Endothelial cell of umbilical vein (primary cell): ENCODE results near the gene ZNF628. TPM values are rescaled to one million over a fixed set of nuclear protein-coding genes. Genes with fewer than 3 reads are reported as not detected.

Experiments used
- BruUV-seq: library from RNA; stranded (reverse); fragments of 400-500 nt; replicated peaks from 2 replicates; lab custom pipeline; 2021; lab: Mats Ljungman, UMichigan
- CTCF ChIA-PET: fragments of 300-600, 350-600 bp; sonication (Branson Sonifier 250); formaldehyde crosslinking; loops from one replicate; lab custom pipeline; 2021; ENCODE audit warnings: antibody characterized with exemption, inconsistent platforms; lab: Charles Lee
- POLR2A ChIA-PET: fragments of 300-600, 350-600 bp; sonication (Branson Sonifier 250); formaldehyde crosslinking; loops from one replicate; lab custom pipeline; 2021; ENCODE audit warnings: antibody characterized with exemption, inconsistent platforms; lab: Charles Lee
- DNase-seq: peaks from one replicate; pipeline ENCODE4 v3.0.0-alpha.2; 2011; ENCODE audit warnings: low read depth, low spot score
- FAIRE-seq: peaks from 2 replicates; lab custom pipeline; 2011; peaks lifted over from hg19 to GRCh38; lab: Jason Lieb, UNC
- H2AFZ ChIP-seq: 2 replicates; pipeline ENCODE4 v1.6.0; 2012; ENCODE audit warnings: low read depth, low read length, control low read depth, inconsistent platforms
- H3K27ac ChIP-seq: 2 replicates; pipeline ENCODE4 v1.5.1; 2011; ENCODE audit warnings: low read depth, mild to moderate bottlenecking, control low read depth, low read length, moderate library complexity; ENCODE audit not compliant: insufficient read depth
- H3K27me3 ChIP-seq, 2 experiments: 2 replicates each; pipeline versions ENCODE4 v1.6.0 to v1.6.1; 2011; ENCODE audit warnings: low read length in 2 of 2, mixed read lengths in 1 of 2; ENCODE audit not compliant: control insufficient read depth in 2 of 2, insufficient read depth in 2 of 2
- H3K36me3 ChIP-seq, 2 experiments: 2 replicates in 1 of 2; 3 replicates in 1 of 2; pipeline ENCODE4 v1.5.1; 2011; ENCODE audit warnings: low read length in 2 of 2, mild to moderate bottlenecking in 1 of 2, moderate library complexity in 1 of 2; ENCODE audit not compliant: control insufficient read depth in 2 of 2, insufficient read depth in 2 of 2; ENCODE audit errors: extremely low read depth in 1 of 2
- H3K4me1 ChIP-seq: 3 replicates; pipeline ENCODE4 v1.5.1; 2011; ENCODE audit warnings: mild to moderate bottlenecking, low read length; ENCODE audit not compliant: control insufficient read depth, insufficient read depth; ENCODE audit errors: extremely low read depth
- H3K4me2 ChIP-seq: 2 replicates; pipeline ENCODE4 v1.6.1; 2011; ENCODE audit warnings: low read length, control low read depth, mixed read lengths; ENCODE audit not compliant: insufficient read depth
- H3K4me3 ChIP-seq, 3 experiments: fragments of 200-600 bp in 1 of 3; sonication (generic), shearing (Covaris generic) in 1 of 3; replicated peaks in 1 of 3; 2 replicates each; pipeline ENCODE4 v1.5.1; 2011 to 2016; ENCODE audit warnings: control low read depth in 3 of 3, low read length in 3 of 3, mild to moderate bottlenecking in 2 of 3, inconsistent platforms in 1 of 3, low read depth in 1 of 3, moderate library complexity in 1 of 3; ENCODE audit not compliant: insufficient read depth in 1 of 3
- H3K79me2 ChIP-seq: 2 replicates; pipeline ENCODE4 v1.6.0; 2012; ENCODE audit warnings: low read length, inconsistent platforms; ENCODE audit not compliant: control insufficient read depth, insufficient read depth
- H3K9ac ChIP-seq: replicated peaks from 2 replicates; pipeline ENCODE3; 2011; ENCODE audit warnings: low read length, control low read depth; ENCODE audit not compliant: insufficient read depth; ENCODE audit errors: extremely low read depth
- H3K9me1 ChIP-seq: replicated peaks from 3 replicates; pipeline ENCODE4 v1.6.0; 2011; ENCODE audit warnings: mild to moderate bottlenecking, low read length; ENCODE audit not compliant: control insufficient read depth, insufficient read depth; ENCODE audit errors: extremely low read depth
- H3K9me3 ChIP-seq: replicated peaks from 2 replicates; pipeline ENCODE4 v1.5.1; 2012; ENCODE audit warnings: low read length, inconsistent platforms; ENCODE audit not compliant: control insufficient read depth, insufficient read depth
- H4K20me1 ChIP-seq: replicated peaks from 2 replicates; pipeline ENCODE3; 2011; ENCODE audit warnings: mild to moderate bottlenecking, low read length; ENCODE audit not compliant: control insufficient read depth, insufficient read depth; ENCODE audit errors: extremely low read depth
- CTCF ChIP-seq, 2 donors: IDR thresholded peaks; 1 replicate in 1 of 2; 2 replicates in 1 of 2; pipeline ENCODE4 v1.5.1; 2011; ENCODE audit warnings: low read length in 2 of 2, mild to moderate bottlenecking in 2 of 2, moderate library complexity in 2 of 2, control low read depth in 1 of 2, inconsistent platforms in 1 of 2, low read depth in 1 of 2; ENCODE audit not compliant: insufficient read depth in 1 of 2; ENCODE audit errors: extremely low read depth in 1 of 2
- EZH2 ChIP-seq: IDR thresholded peaks from 2 replicates; pipeline ENCODE4 v1.6.1; 2012; ENCODE audit warnings: borderline replicate concordance, low read depth, mild to moderate bottlenecking, moderate library complexity, low read length, inconsistent platforms; ENCODE audit not compliant: severe bottlenecking
- FOS ChIP-seq: IDR thresholded peaks from 2 replicates; pipeline ENCODE4 v1.6.1; 2011; ENCODE audit warnings: mild to moderate bottlenecking, low read length, moderate library complexity, borderline replicate concordance; ENCODE audit not compliant: insufficient read depth
- POLR2A ChIP-seq: IDR thresholded peaks from 2 replicates; pipeline ENCODE4 v1.6.1; 2012; ENCODE audit warnings: low read depth, mild to moderate bottlenecking, control low read depth, low read length
- POLR2AphosphoS5 ChIP-seq: IDR thresholded peaks from 2 replicates; pipeline ENCODE4 v1.6.1; 2012; ENCODE audit warnings: low read depth, mild to moderate bottlenecking, control low read depth, low read length, moderate library complexity; ENCODE audit not compliant: insufficient read depth
- dilution Hi-C: fragments of 300-500 bp; cut with MboI; formaldehyde crosslinking; loops from one replicate; pipeline ENCODE4 v1.15.0; 2019; ENCODE audit warnings: low sequenced_read_pairs; ENCODE audit not compliant: extremely low pct_ligation_motif_present
- intact Hi-C: fragments of 100-400 bp; cut with micrococcal nuclease; formaldehyde crosslinking; loops from one replicate; pipeline ENCODE4 v1.10.0; 2022
- polyA plus RNA-seq, 4 experiments: library from polyadenylated mRNA; depleted of rRNA in 3 of 4; stranded (reverse) in 3 of 4; unstranded in 1 of 4; fragments of >200 nt; gene quantifications; 2 replicates each; pipeline versions ENCODE4 v1.2.1 to v1.2.3, GENCODE V29; 2011 to 2012; ENCODE audit warnings: missing spikeins in 1 of 4
- total RNA-seq: library from RNA; stranded (reverse); gene quantifications from 2 replicates; pipeline ENCODE4 v1.2.3, GENCODE V29; 2021

Gene ZNF628
- total and polyA plus RNA-seq, 2 donors (not counting 3 experiments of a cell fraction or from before 2014, with no cell fraction given), result 2.0 to 10.4 TPM

- Histone ChIP-seq H4K20me1 (no peaks in the 10 kb centered on the region), H3K4me1 (no peaks in the 10 kb centered on the region), H3K9ac (no peak overlapping the region), H3K4me2 (no peak overlapping the region), H3K79me2 (no peaks in the 10 kb centered on the region), H3K9me1 (no peaks in the 10 kb centered on the region), H3K4me3 (no peak overlapping the region), H3K27me3 (peaks cover 11 to 21% of the 10 kb centered on the region in 2 experiments), H3K27ac (no peak overlapping the region), H2AFZ (no peak overlapping the region), H3K9me3 (no peaks in the 10 kb centered on the region), H3K36me3 (peaks cover 0 to 3% of the 10 kb centered on the region in 2 experiments)
- ChIA-PET POLR2A (no interaction called here), CTCF (interaction anchor here (1.1 to 1.8 kb wide), 8 partner anchors 9 to 312 kb away, joined by 3 to 27 read pairs (median 4); partner anchors contain the start of gene ISOC2)
- FAIRE-seq (peak; percentile 47), DNase-seq (peak; percentile 59)
- intact Hi-C loops (no loop called here), dilution Hi-C loops (no loop called here)
- no peak for TF ChIP-seq CTCF (IDR thresholded peaks at IDR 0.05; ENCODE audit: extremely low read depth in 1 of 2, insufficient read depth in 1 of 2, low read depth in 1 of 2, low read length in 2 of 2)
- BruUV-seq, result no TSS peak
Observed at GRCh38 chr19:55452749-55453346, 23.6 kb upstream of the ZNF628 start.

DNA sequence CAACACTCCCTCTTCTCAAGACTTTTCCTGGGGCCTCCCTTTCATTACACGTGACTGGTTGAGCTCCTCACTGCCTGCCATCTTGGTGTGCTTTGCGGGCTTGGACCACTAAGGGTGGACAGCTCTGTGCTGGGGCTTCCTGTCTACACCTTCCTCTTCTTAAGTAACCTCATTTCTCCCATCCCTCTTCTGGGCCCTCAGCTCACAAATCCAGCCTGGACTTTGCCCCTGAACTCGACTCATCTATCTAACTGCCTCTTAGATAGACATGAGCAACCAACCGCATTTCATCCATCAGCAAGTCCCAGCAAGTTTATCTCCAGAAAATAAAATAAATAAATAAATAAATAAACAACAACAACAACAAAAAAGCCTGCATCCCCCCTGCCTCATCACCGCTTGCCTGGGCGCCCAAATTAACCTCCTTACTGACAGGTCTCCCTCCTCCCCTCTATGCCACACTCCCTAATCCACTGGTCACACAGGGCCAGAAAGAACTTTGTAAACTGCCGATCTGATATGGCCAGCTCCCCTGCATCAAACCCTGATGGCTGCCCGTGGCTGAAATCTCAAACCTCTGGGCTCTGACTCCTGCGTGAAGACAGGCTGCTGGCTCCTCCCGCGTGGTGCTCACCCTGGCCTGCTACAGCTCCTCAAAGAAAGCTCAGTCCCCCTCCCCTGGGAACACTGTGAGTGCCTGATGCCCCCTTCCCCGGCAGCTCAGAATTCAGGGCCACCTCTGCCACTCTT, 22.7 kb upstream of the ZNF628 start:
- H2AFZ ChIP-seq, result no peak overlapping the region
- H3K79me2 ChIP-seq, result no peaks in the 10 kb centered on the region
- peaks cover 11 to 21% of the 10 kb centered on the region in 2 experiments for H3K27me3 ChIP-seq
- H3K9me3 ChIP-seq, result no peaks in the 10 kb centered on the region
- no peak for FAIRE-seq
- H3K36me3 ChIP-seq, result peaks cover 0 to 3% of the 10 kb centered on the region in 2 experiments
- no peaks in the 10 kb centered on the region for H3K4me1 ChIP-seq
- BruUV-seq, result no TSS peak
- ChIA-PET CTCF (interaction anchor here (0.7 to 1.8 kb wide), 9 partner anchors 8 to 313 kb away, joined by 3 to 27 read pairs (median 4); partner anchors contain the start of gene ISOC2), POLR2A (no interaction called here)
- no peak for DNase-seq
- dilution Hi-C loops (no loop called here), intact Hi-C loops (loop anchor here (1.0 kb wide), 1 partner anchor 312 kb away; no protein-coding TSS in a partner anchor)
- no peak overlapping the region for H3K9ac ChIP-seq
- H4K20me1 ChIP-seq, result no peaks in the 10 kb centered on the region
- H3K27ac ChIP-seq, result no peak overlapping the region
- no peak overlapping the region for H3K4me2 ChIP-seq
- no peak overlapping the region for H3K4me3 ChIP-seq
- H3K9me1 ChIP-seq, result no peaks in the 10 kb centered on the region
- no peak for TF ChIP-seq EZH2
- no peak for TF ChIP-seq FOS
- TF ChIP-seq POLR2A, result no peak
- no peak for TF ChIP-seq CTCF (IDR thresholded peaks at IDR 0.05; ENCODE audit: extremely low read depth in 1 of 2, insufficient read depth in 1 of 2, low read depth in 1 of 2, low read length in 2 of 2)
- no peak for TF ChIP-seq POLR2AphosphoS5
